Lower leg skin (tissue), 4 donors: ENCODE data around the gene CAB39. TPM values are rescaled to one million over a fixed set of nuclear protein-coding genes. Genes with fewer than 3 reads are reported as not detected.

Source experiments
- DNase-seq, 2 donors: peaks; one replicate each; pipeline ENCODE4 v3.0.0-alpha.2; 2019; ENCODE audit warnings: low spot score in 2 of 2
- H3K4me3 ChIP-seq: fragments of 200-600 bp; sonication (generic); 2 replicates; pipeline ENCODE4 v1.5.1; 2017; ENCODE audit warnings: mild to moderate bottlenecking, low read depth; ENCODE audit not compliant: poor library complexity, severe bottlenecking
- CTCF ChIP-seq, 3 donors: fragments of 450-650 bp; IDR thresholded peaks; one replicate each; pipeline ENCODE4 v1.5.1; 2016; ENCODE audit warnings: antibody characterized with exemption in 3 of 3, mild to moderate bottlenecking in 3 of 3, moderate library complexity in 2 of 3
- POLR2A ChIP-seq, 2 donors: fragments of 450-650 bp; IDR thresholded peaks; one replicate each; pipeline ENCODE4 v1.6.1; 2016 to 2017; ENCODE audit warnings: antibody characterized with exemption in 2 of 2, mild to moderate bottlenecking in 1 of 2, moderate library complexity in 1 of 2
- WGBS, 2 donors: methylation state at CpG; one replicate each; pipeline ENCODE4 v1.1.5; 2018; 5-methylcytosine and 5-hydroxymethylcytosine counted together
- intact Hi-C: fragments of 100-400 bp; cut with DNase I; formaldehyde crosslinking; loops from one replicate; pipeline ENCODE4 v1.15.0; 2023; ENCODE audit warnings: low total_unique reads
- total RNA-seq, 4 donors: library from RNA; depleted of rRNA; stranded (reverse); fragments of >200 nt; gene quantifications; one replicate each; pipeline ENCODE4 v1.1.0, GENCODE V29; 2016

Gene CAB39
- total RNA-seq, 4 donors from 2014 or later: 65.5 to 74.7 (median 70.4) TPM

GRCh38 chr2:230742781-230743180 is 30.1 kb downstream of the CAB39 start:
- 91 to 97% methylated on average over 4 of the region's 4 CpGs for WGBS, 2 donors
- intact Hi-C loops: no loop called here

GRCh38 chr2:230746213-230746612 is 33.6 kb downstream of the CAB39 start:
- TF ChIP-seq CTCF (IDR thresholded peaks at IDR 0.05) (no peak), POLR2A (IDR thresholded peaks at IDR 0.05) (no peak)

More at GRCh38 chr2:230742781-230743180, 30.1 kb downstream of the CAB39 start:
- TF ChIP-seq CTCF (IDR thresholded peaks at IDR 0.05) (no peak), POLR2A (IDR thresholded peaks at IDR 0.05) (no peak)
- H3K4me3 ChIP-seq: no peak overlapping the region
- DNase-seq: no peak

GRCh38 chr2:230748087-230748486 is 35.4 kb downstream of the CAB39 start:
- TF ChIP-seq CTCF (IDR thresholded peaks at IDR 0.05): no peak
- no peak for TF ChIP-seq POLR2A (IDR thresholded peaks at IDR 0.05)
- intact Hi-C loops: no loop called here
- H3K4me3 ChIP-seq: no peak overlapping the region
- no peak for DNase-seq
- 82 to 89% methylated on average over 2 of the region's 2 CpGs for WGBS, 2 donors

More at GRCh38 chr2:230746213-230746612, 33.6 kb downstream of the CAB39 start:
- 78 to 86% methylated on average over 4 of the region's 4 CpGs for WGBS, 2 donors
- intact Hi-C loops: no loop called here
- no peak overlapping the region for H3K4me3 ChIP-seq
- DNase-seq: no peak

- no peak for TF ChIP-seq CTCF (IDR thresholded peaks at IDR 0.05)
- TF ChIP-seq POLR2A (IDR thresholded peaks at IDR 0.05): no peak
- WGBS, 2 donors: 82 to 84% methylated on average over 2 of the region's 2 CpGs
- intact Hi-C loops: no loop called here
- DNase-seq: no peak
- H3K4me3 ChIP-seq: no peak overlapping the region
These were observed 36.5 kb downstream of the CAB39 start for GRCh38 chr2:230749111-230749510.

- 46 to 60% methylated on average over 3 of the region's 3 CpGs for WGBS, 2 donors
- intact Hi-C loops: no loop called here
- no peak for DNase-seq
- TF ChIP-seq CTCF (IDR thresholded peaks at IDR 0.05) (no peak), POLR2A (IDR thresholded peaks at IDR 0.05) (no peak)
- H3K4me3 ChIP-seq: no peak overlapping the region
These were observed 38.4 kb downstream of the CAB39 start for GRCh38 chr2:230751062-230751461.

- 91 to 94% methylated on average over 4 of the region's 4 CpGs for WGBS, 2 donors
- no peak for DNase-seq
- H3K4me3 ChIP-seq: no peak overlapping the region
- intact Hi-C loops: no loop called here
- no peak for TF ChIP-seq POLR2A (IDR thresholded peaks at IDR 0.05)
- TF ChIP-seq CTCF (IDR thresholded peaks at IDR 0.05): no peak
These were observed 41.6 kb downstream of the CAB39 start for GRCh38 chr2:230754200-230754599.
